HEK293T (cell line): Measurements from ENCODE around the gene MRPS10.
A peak's percentile ranks its signal among the peaks of the same experiment; 100 is the strongest.

ENCODE experiments used
- CTCF ChIA-PET: fragments of 350-600 bp; formaldehyde crosslinking; extraction: SDS; loops from one replicate; lab custom pipeline; 2021; ENCODE audit warnings: antibody characterized with exemption, inconsistent platforms; lab: Yijun Ruan, JAX
- POLR2A ChIA-PET: fragments of 350-600 bp; formaldehyde crosslinking; extraction: SDS; loops from one replicate; lab custom pipeline; 2020; ENCODE audit warnings: antibody characterized with exemption, inconsistent platforms; lab: Yijun Ruan, JAX
- DNase-seq: peaks from one replicate; pipeline ENCODE4 v3.0.0; 2012; ENCODE audit warnings: mixed read lengths; ENCODE audit errors: extremely low spot score
- ARNT ChIP-seq: fragments of 450-650 bp; IDR thresholded peaks from 2 replicates; pipeline ENCODE4 v1.6.1; 2017; ENCODE audit warnings: mild to moderate bottlenecking
- BHLHE40 ChIP-seq: fragments of 450-650 bp; IDR thresholded peaks from 2 replicates; pipeline ENCODE4 v1.6.1; 2016; ENCODE audit warnings: mild to moderate bottlenecking, moderate library complexity, borderline replicate concordance
- CTBP1 ChIP-seq: fragments of 450-650 bp; IDR thresholded peaks from 2 replicates; pipeline ENCODE4 v1.6.1; 2016; ENCODE audit warnings: borderline replicate concordance
- ELF4 ChIP-seq: fragments of 450-650 bp; IDR thresholded peaks from 2 replicates; pipeline ENCODE4 v1.6.1; 2017; ENCODE audit warnings: antibody characterized with exemption
- FOXA1 ChIP-seq: fragments of 450-650 bp; IDR thresholded peaks from 2 replicates; pipeline ENCODE4 v1.6.1; 2016; ENCODE audit warnings: mild to moderate bottlenecking
- FOXK2 ChIP-seq: fragments of 450-650 bp; IDR thresholded peaks from 2 replicates; pipeline ENCODE4 v1.6.1; 2016; ENCODE audit warnings: mild to moderate bottlenecking
- FOXM1 ChIP-seq: fragments of 450-650 bp; IDR thresholded peaks from 2 replicates; pipeline ENCODE4 v1.6.1; 2017; ENCODE audit warnings: mild to moderate bottlenecking, borderline replicate concordance
- HDGF ChIP-seq: fragments of 450-650 bp; IDR thresholded peaks from 2 replicates; pipeline ENCODE4 v1.6.1; 2017; ENCODE audit warnings: antibody characterized with exemption, borderline replicate concordance
- L3MBTL2 ChIP-seq: fragments of 450-650 bp; conservative IDR thresholded peaks from 2 replicates; pipeline ENCODE4 v1.6.1; 2016; ENCODE audit warnings: mild to moderate bottlenecking
- LEF1 ChIP-seq: fragments of 450-650 bp; IDR thresholded peaks from 2 replicates; pipeline ENCODE4 v1.6.1; 2017; ENCODE audit warnings: mild to moderate bottlenecking, borderline replicate concordance
- NFRKB ChIP-seq: fragments of 450-650 bp; IDR thresholded peaks from 2 replicates; pipeline ENCODE4 v1.6.1; 2016; ENCODE audit warnings: mild to moderate bottlenecking, moderate library complexity
- PKNOX1 ChIP-seq: fragments of 450-650 bp; IDR thresholded peaks from 2 replicates; pipeline ENCODE4 v1.6.1; 2016
- SP1 ChIP-seq: fragments of 450-650 bp; IDR thresholded peaks from 2 replicates; pipeline ENCODE4 v1.6.1; 2017
- SUZ12 ChIP-seq: fragments of 450-650 bp; IDR thresholded peaks from 2 replicates; pipeline ENCODE4 v1.6.1; 2016; ENCODE audit warnings: mild to moderate bottlenecking
- TARDBP ChIP-seq: fragments of 450-650 bp; IDR thresholded peaks from 2 replicates; pipeline ENCODE4 v1.6.1; 2016
- ZNF384 ChIP-seq: fragments of 450-650 bp; IDR thresholded peaks from 2 replicates; pipeline ENCODE4 v1.6.1; 2016

Gene MRPS10

GRCh38 chr6:42236030-42236429 is 18.4 kb upstream of the MRPS10 start:
- no peak for DNase-seq
- no peak for TF ChIP-seq FOXM1
- TF ChIP-seq ELF4, result no peak
- no peak for TF ChIP-seq L3MBTL2
- TF ChIP-seq BHLHE40, result no peak
- TF ChIP-seq FOXA1, result no peak
- TF ChIP-seq HDGF, result no peak
- CTCF ChIA-PET, result interaction anchor here (0.6 kb wide), 1 partner anchor 192 kb away, joined by 3 read pairs; no protein-coding TSS in a partner anchor
- POLR2A ChIA-PET, result no interaction called here

- ChIA-PET CTCF (interaction anchor here (0.9 to 1.4 kb wide), 2 partner anchors 17 to 316 kb away, joined by 3 to 7 read pairs; no protein-coding TSS in a partner anchor), POLR2A (interaction anchor here (0.9 kb wide), 1 partner anchor 316 kb away, joined by 3 read pairs; no protein-coding TSS in a partner anchor)
- no peak for DNase-seq
- TF ChIP-seq ZNF384 (no peak), NFRKB (no peak), ELF4 (no peak), LEF1 (no peak), HDGF (no peak), L3MBTL2 (no peak), SP1 (no peak), FOXM1 (no peak), FOXA1 (no peak), PKNOX1 (no peak), FOXK2 (no peak), SUZ12 (no peak), TARDBP (no peak), ARNT (no peak), CTBP1 (no peak), BHLHE40 (no peak)
These were observed 14.4 kb upstream of the MRPS10 start for GRCh38 chr6:42232035-42232434.

GRCh38 chr6:42230345-42231321 is 13.0 kb upstream of the MRPS10 start:
- DNase-seq, result peak; percentile 49
- peak; percentile 74 for TF ChIP-seq ZNF384
- no peak for TF ChIP-seq SP1
- ChIA-PET POLR2A (interaction anchor here (1.6 kb wide), 1 partner anchor 180 kb away, joined by 4 read pairs; the partner anchor contains the start of gene TAF8), CTCF (interaction anchor here (0.7 to 1.4 kb wide), 6 partner anchors 9 to 416 kb away, joined by 3 to 6 read pairs (median 4); no protein-coding TSS in a partner anchor)

GRCh38 chr6:42229506-42230119 is 12.0 kb upstream of the MRPS10 start:
- POLR2A ChIA-PET, result interaction anchor here (1.6 kb wide), 1 partner anchor 179 kb away, joined by 4 read pairs; the partner anchor contains the start of gene TAF8
- no peak for DNase-seq
- CTCF ChIA-PET, result interaction anchor here (0.7 to 1.4 kb wide), 5 partner anchors 10 to 319 kb away, joined by 3 to 6 read pairs (median 3); no protein-coding TSS in a partner anchor
- TF ChIP-seq ELF4, result no peak
- TF ChIP-seq FOXA1, result no peak
- TF ChIP-seq TARDBP, result no peak
- no peak for TF ChIP-seq ZNF384
- TF ChIP-seq L3MBTL2, result no peak
- no peak for TF ChIP-seq HDGF

GRCh38 chr6:42228305-42228704 is 10.6 kb upstream of the MRPS10 start:
- no peak for DNase-seq
- TF ChIP-seq CTBP1 (no peak), ZNF384 (no peak), L3MBTL2 (no peak), FOXK2 (no peak), NFRKB (no peak), LEF1 (no peak), TARDBP (no peak), FOXM1 (no peak), ELF4 (no peak), PKNOX1 (no peak), SUZ12 (no peak), HDGF (no peak), ARNT (no peak), BHLHE40 (no peak), FOXA1 (no peak), SP1 (no peak)
- ChIA-PET CTCF (interaction anchor here (1.1 to 2.7 kb wide), 2 partner anchors 14 to 60 kb away, joined by 3 to 14 read pairs; no protein-coding TSS in a partner anchor), POLR2A (no interaction called here)

- ChIA-PET POLR2A (interaction anchor here (1.2 to 2.0 kb wide), 6 partner anchors 10 to 320 kb away, joined by 3 to 14 read pairs (median 4); partner anchors contain the start of gene MRPS10), CTCF (interaction anchor here (0.7 to 2.7 kb wide), 5 partner anchors 13 to 523 kb away, joined by 3 to 14 read pairs (median 4); no protein-coding TSS in a partner anchor)
- DNase-seq, result no peak
- no peak for TF ChIP-seq L3MBTL2
- TF ChIP-seq ARNT, result no peak
- no peak for TF ChIP-seq FOXK2
- no peak for TF ChIP-seq SP1
- TF ChIP-seq TARDBP, result no peak
- TF ChIP-seq HDGF, result no peak
- no peak for TF ChIP-seq SUZ12
- no peak for TF ChIP-seq CTBP1
- TF ChIP-seq ELF4, result no peak
- no peak for TF ChIP-seq PKNOX1
- TF ChIP-seq NFRKB, result no peak
- TF ChIP-seq FOXA1, result no peak
- no peak for TF ChIP-seq FOXM1
These were observed 9.7 kb upstream of the MRPS10 start for GRCh38 chr6:42227173-42227850.
